RWPE2 (cell line): Measurements from ENCODE around the gene POLR1G.
"Not testable (repeated sequence)": the region's sequence is repeated elsewhere in the genome, so short reads cannot be mapped to it uniquely, and the experiment has no call there.

Experiments used
- ATAC-seq: fragments of 200-7000 bp; cut with Tn5 transposase; 3 replicates; pipeline ENCODE4 v1.9.1; 2021; ENCODE audit warnings: low read depth
- DNase-seq: peaks from one replicate; pipeline ENCODE4 v3.0.0-alpha.2; 2020; ENCODE audit warnings: low spot score
- H3K27ac ChIP-seq: fragments of 450-650 bp; 2 replicates; pipeline ENCODE4 v1.5.1; 2017; ENCODE audit warnings: mild to moderate bottlenecking; ENCODE audit not compliant: poor library complexity, severe bottlenecking
- H3K27me3 ChIP-seq: fragments of 250-450 bp; sonication (Bioruptor Pico); 2 replicates; pipeline ENCODE4 v1.5.1; 2021; ENCODE audit warnings: mild to moderate bottlenecking, moderate library complexity; ENCODE audit not compliant: insufficient read depth, poor library complexity, severe bottlenecking
- H3K36me3 ChIP-seq: fragments of 250-450 bp; sonication (Bioruptor Pico); 2 replicates; pipeline ENCODE4 v1.5.1; 2020; ENCODE audit warnings: low read depth, mild to moderate bottlenecking, moderate library complexity
- H3K4me1 ChIP-seq: fragments of 250-450 bp; sonication (Bioruptor Pico); 2 replicates; pipeline ENCODE4 v1.5.1; 2021; ENCODE audit warnings: mild to moderate bottlenecking, moderate library complexity; ENCODE audit not compliant: insufficient read depth, poor library complexity, severe bottlenecking
- H3K4me3 ChIP-seq: fragments of 250-450 bp; sonication (Bioruptor Pico); 2 replicates; pipeline ENCODE4 v1.5.1; 2021; ENCODE audit warnings: mild to moderate bottlenecking, moderate library complexity; ENCODE audit not compliant: severe bottlenecking
- H3K9me3 ChIP-seq: fragments of 250-450 bp; sonication (Bioruptor Pico); 2 replicates; pipeline ENCODE4 v1.5.1; 2021; ENCODE audit warnings: mild to moderate bottlenecking, moderate library complexity; ENCODE audit not compliant: severe bottlenecking
- CTCF ChIP-seq: fragments of 450-650 bp; IDR thresholded peaks from one replicate; pipeline ENCODE4 v1.5.1; 2017; ENCODE audit warnings: mild to moderate bottlenecking, moderate library complexity; ENCODE audit not compliant: poor library complexity, severe bottlenecking

The POLR1G gene

GRCh38 chr19:45424191-45425058, 18.0 kb downstream of the POLR1G start:
- ATAC-seq (peak; percentile 73), DNase-seq (peak; percentile 96)
- no peaks in the 10 kb centered on the region for H3K9me3 ChIP-seq
- no peaks in the 10 kb centered on the region for H3K27me3 ChIP-seq
- peaks cover 18% of the 10 kb centered on the region for H3K36me3 ChIP-seq
- H3K4me1 ChIP-seq: peaks cover 17% of the 10 kb centered on the region
- H3K27ac ChIP-seq: peak overlapping the region; percentile 100
- TF ChIP-seq CTCF: no peak
- H3K4me3 ChIP-seq: peak overlapping the region; percentile 46

GRCh38 chr19:45428384-45429231, 22.2 kb downstream of the POLR1G start:
- Histone ChIP-seq H3K27me3 (no peaks in the 10 kb centered on the region), H3K27ac (peak overlapping the region; percentile 100), H3K36me3 (no peaks in the 10 kb centered on the region), H3K9me3 (no peaks in the 10 kb centered on the region), H3K4me3 (peak overlapping the region; percentile 34), H3K4me1 (peaks cover 11% of the 10 kb centered on the region)
- no peak for ATAC-seq
- no peak for DNase-seq
- peak; percentile 8 for TF ChIP-seq CTCF

- H3K4me1 ChIP-seq: peaks cover 11% of the 10 kb centered on the region
- not testable (repeated sequence) for DNase-seq, H3K27ac ChIP-seq, H3K4me3 ChIP-seq, H3K27me3 ChIP-seq, H3K9me3 ChIP-seq, H3K36me3 ChIP-seq, ATAC-seq
Observed at GRCh38 chr19:45429896-45430295, 23.5 kb downstream of the POLR1G start.

GRCh38 chr19:45431008-45431407, 24.6 kb downstream of the POLR1G start:
- not testable (repeated sequence) for H3K4me1 ChIP-seq, H3K27me3 ChIP-seq, H3K9me3 ChIP-seq, H3K27ac ChIP-seq, DNase-seq, H3K4me3 ChIP-seq, ATAC-seq, H3K36me3 ChIP-seq

- not testable (repeated sequence) for H3K27ac ChIP-seq, H3K36me3 ChIP-seq, ATAC-seq, H3K4me3 ChIP-seq, DNase-seq, H3K27me3 ChIP-seq, H3K9me3 ChIP-seq, H3K4me1 ChIP-seq
Observed at GRCh38 chr19:45432543-45432942, 26.1 kb downstream of the POLR1G start.

GRCh38 chr19:45437328-45437727, 30.9 kb downstream of the POLR1G start:
- Histone ChIP-seq H3K36me3 (no peaks in the 10 kb centered on the region), H3K27ac (no peak overlapping the region), H3K9me3 (no peaks in the 10 kb centered on the region), H3K4me1 (peaks cover 4% of the 10 kb centered on the region), H3K27me3 (no peaks in the 10 kb centered on the region), H3K4me3 (no peak overlapping the region)
- DNase-seq (no peak), ATAC-seq (no peak)
- no peak for TF ChIP-seq CTCF
